GM23338 (cell line): Measurements from ENCODE around the gene CNNM1. TPM values are rescaled to one million over a fixed set of nuclear protein-coding genes. Genes with fewer than 3 reads are reported as not detected.

Experiments
- ATAC-seq: fragments of 200-7000 bp; cut with Tn5 transposase; 3 replicates; pipeline ENCODE4 v1.9.1; 2020
- DNase-seq: peaks from one replicate; pipeline ENCODE4 v3.0.0-alpha.2; 2015; ENCODE audit warnings: low spot score
- H2AFZ ChIP-seq: fragments of 200-600 bp; sonication (generic); 2 replicates; pipeline ENCODE4 v1.8.0; 2016; ENCODE audit warnings: antibody characterized with exemption, mild to moderate bottlenecking, moderate library complexity
- H3F3A ChIP-seq: fragments of 200-600 bp; sonication (generic); replicated peaks from 2 replicates; pipeline ENCODE4 v1.8.0; 2017; ENCODE audit warnings: antibody characterized with exemption, mixed run types, low read depth
- H3K27ac ChIP-seq: fragments of 200-600 bp; sonication (generic); 2 replicates; pipeline ENCODE4 v1.6.1; 2016; ENCODE audit warnings: low read depth
- H3K27me3 ChIP-seq: fragments of 200-600 bp; sonication (generic); 2 replicates; pipeline ENCODE4 v1.8.0; 2016; ENCODE audit warnings: mild to moderate bottlenecking, mixed run types, moderate library complexity; ENCODE audit not compliant: insufficient read depth
- H3K36me3 ChIP-seq: fragments of 200-600 bp; sonication (generic); 2 replicates; pipeline ENCODE4 v1.8.0; 2016; ENCODE audit warnings: mild to moderate bottlenecking; ENCODE audit not compliant: insufficient read depth
- H3K4me1 ChIP-seq: fragments of 200-600 bp; sonication (generic); 2 replicates; pipeline ENCODE4 v1.8.0; 2016; ENCODE audit warnings: mild to moderate bottlenecking, moderate library complexity; ENCODE audit not compliant: insufficient read depth
- H3K4me2 ChIP-seq: fragments of 200-600 bp; sonication (generic); 2 replicates; pipeline ENCODE4 v1.7.1; 2017; ENCODE audit warnings: mixed run types
- H3K4me3 ChIP-seq: fragments of 200-600 bp; sonication (generic); 2 replicates; pipeline ENCODE4 v1.6.1; 2016; ENCODE audit warnings: mixed run types
- H3K79me2 ChIP-seq: fragments of 200-600 bp; sonication (generic); replicated peaks from 2 replicates; pipeline ENCODE4 v1.8.0; 2017; ENCODE audit warnings: mild to moderate bottlenecking; ENCODE audit not compliant: insufficient read depth
- H3K9me2 ChIP-seq: fragments of 200-600 bp; sonication (generic); 2 replicates; pipeline ENCODE4 v1.8.0; 2017; ENCODE audit not compliant: insufficient read depth
- H4K20me1 ChIP-seq: fragments of 200-600 bp; sonication (generic); replicated peaks from 2 replicates; pipeline ENCODE4 v1.8.0; 2017; ENCODE audit warnings: mild to moderate bottlenecking; ENCODE audit not compliant: insufficient read depth
- H3K27ac Mint-ChIP-seq: 2 replicates; pipeline ENCODE4 v1.8.0; 2020; ENCODE audit warnings: inconsistent platforms, mild to moderate bottlenecking, moderate library complexity, mixed read lengths
- H3K27me3 Mint-ChIP-seq: 3 replicates; pipeline ENCODE4 v1.8.0; 2022; ENCODE audit warnings: low read depth, mild to moderate bottlenecking, moderate library complexity, mixed read lengths, inconsistent platforms; ENCODE audit not compliant: insufficient read depth, poor library complexity
- H3K36me3 Mint-ChIP-seq: 3 replicates; pipeline ENCODE4 v1.8.0; 2021; ENCODE audit warnings: low read depth, mild to moderate bottlenecking, inconsistent platforms, moderate library complexity, mixed read lengths
- H3K4me1 Mint-ChIP-seq: 3 replicates; pipeline ENCODE4 v1.8.0; 2020; ENCODE audit warnings: mild to moderate bottlenecking, inconsistent platforms, mixed read lengths
- H3K4me3 Mint-ChIP-seq: 3 replicates; pipeline ENCODE4 v1.8.0; 2021; ENCODE audit warnings: moderate library complexity, mild to moderate bottlenecking, inconsistent platforms, mixed read lengths
- H3K9me3 Mint-ChIP-seq: 3 replicates; pipeline ENCODE4 v1.8.0; 2020; ENCODE audit warnings: moderate library complexity, mild to moderate bottlenecking, inconsistent platforms, mixed read lengths
- CREB1 ChIP-seq: fragments of 250-450 bp; sonication (Bioruptor Pico); IDR thresholded peaks from 2 replicates; pipeline ENCODE4 v1.5.0; 2020; ENCODE audit warnings: low read depth, mild to moderate bottlenecking, moderate library complexity
- CTCF ChIP-seq, 2 experiments: fragments of 200-600 bp in 1 of 2; sonication (generic) in 1 of 2; conservative IDR thresholded peaks; 2 replicates each; pipeline versions ENCODE4 v1.5.1 to v1.6.1; 2016 to 2017; ENCODE audit warnings: antibody characterized with exemption in 2 of 2, low read depth in 2 of 2, mild to moderate bottlenecking in 2 of 2, moderate library complexity in 1 of 2
- ETS1 ChIP-seq: IDR thresholded peaks from 2 replicates; pipeline ENCODE4 v1.6.1; 2016; ENCODE audit warnings: antibody characterized with exemption
- EZH2phosphoT487 ChIP-seq: fragments of 200-600 bp; sonication (generic); IDR thresholded peaks from one replicate; pipeline ENCODE4 v1.8.1; 2018; ENCODE audit warnings: antibody characterized with exemption; ENCODE audit not compliant: unreplicated experiment
- JUNB ChIP-seq: IDR thresholded peaks from one replicate; pipeline ENCODE4 v1.6.1; 2016; ENCODE audit warnings: antibody characterized with exemption; ENCODE audit not compliant: unreplicated experiment
- NANOG ChIP-seq: IDR thresholded peaks from 2 replicates; pipeline ENCODE4 v1.6.1; 2016; ENCODE audit warnings: antibody characterized with exemption, borderline replicate concordance
- POLR2AphosphoS5 ChIP-seq: IDR thresholded peaks from 2 replicates; pipeline ENCODE4 v1.6.1; 2016; ENCODE audit warnings: antibody characterized with exemption, low read depth
- ZNF331 ChIP-seq: fragments of 250-450 bp; sonication (Bioruptor Pico); IDR thresholded peaks from 2 replicates; pipeline ENCODE4 v1.5.0; 2020; ENCODE audit warnings: low read depth, mild to moderate bottlenecking, moderate library complexity
- ZNF462 ChIP-seq: fragments of 250-450 bp; sonication (Bioruptor Pico); IDR thresholded peaks from 2 replicates; pipeline ENCODE4 v1.5.0; 2020; ENCODE audit warnings: mild to moderate bottlenecking, moderate library complexity
- polyA plus RNA-seq: library from polyadenylated mRNA; unstranded; fragments of >200 nt; fragmentation: Nextera tagmentation; extraction: Ambion mirVana; gene quantifications from 2 replicates; pipeline ENCODE4 v1.2.1, GENCODE V29; 2016
- total RNA-seq: library from RNA; depleted of rRNA; stranded (reverse); fragments of >200 nt; shearing (Covaris generic); gene quantifications from 2 replicates; pipeline ENCODE4 v1.2.3, GENCODE V29; 2014

Gene CNNM1
- total and polyA plus RNA-seq, 2 experiments from 2014 or later: 0.52 to 0.90 TPM

- TF ChIP-seq ZNF462: no peak
- no peak for TF ChIP-seq ETS1
- TF ChIP-seq NANOG: no peak
- no peak for TF ChIP-seq EZH2phosphoT487
- no peak for TF ChIP-seq POLR2AphosphoS5
- no peak for TF ChIP-seq CREB1 (CRISPR knock-in tag)
These were observed 8.2 kb downstream of the CNNM1 start (continued) for GRCh38 chr10:99337311-99337811.

GRCh38 chr10:99337901-99338300 lies 8.7 kb downstream of the CNNM1 start:
- H3K36me3 Mint-ChIP-seq: no peaks in the 10 kb centered on the region; the same call in 1 of the 3 replicates
- Histone ChIP-seq H2AFZ (no peak overlapping the region), H3K27ac (no peak overlapping the region), H4K20me1 (peaks cover 7% of the 10 kb centered on the region; the same call in 1 of the 2 replicates), H3K79me2 (no peaks in the 10 kb centered on the region), H3K36me3 (no peaks in the 10 kb centered on the region), H3K4me3 (no peak overlapping the region), H3F3A (no peaks in the 10 kb centered on the region), H3K9me2 (no peaks in the 10 kb centered on the region), H3K4me1 (no peaks in the 10 kb centered on the region), H3K4me2 (no peak overlapping the region), H3K27me3 (peaks cover 6% of the 10 kb centered on the region)
- no peaks in the 10 kb centered on the region for H3K27me3 Mint-ChIP-seq
- H3K27ac Mint-ChIP-seq: no peak overlapping the region
- H3K4me1 Mint-ChIP-seq: peaks cover 3% of the 10 kb centered on the region; the same call in 2 of the 3 replicates
- peaks cover 8% of the 10 kb centered on the region; the same call in 1 of the 3 replicates for H3K9me3 Mint-ChIP-seq
- TF ChIP-seq NANOG (no peak), EZH2phosphoT487 (no peak), JUNB (no peak), CREB1 (CRISPR knock-in tag) (no peak), CTCF (conservative IDR thresholded peaks at IDR 0.05; ENCODE audit: low read depth in 2 of 2) (no peak), ZNF331 (CRISPR knock-in tag) (no peak)
- DNase-seq (no peak), ATAC-seq (no peak)
- no peak overlapping the region for H3K4me3 Mint-ChIP-seq
